ENCODE measurements around the gene CTNNBL1.

DNA sequence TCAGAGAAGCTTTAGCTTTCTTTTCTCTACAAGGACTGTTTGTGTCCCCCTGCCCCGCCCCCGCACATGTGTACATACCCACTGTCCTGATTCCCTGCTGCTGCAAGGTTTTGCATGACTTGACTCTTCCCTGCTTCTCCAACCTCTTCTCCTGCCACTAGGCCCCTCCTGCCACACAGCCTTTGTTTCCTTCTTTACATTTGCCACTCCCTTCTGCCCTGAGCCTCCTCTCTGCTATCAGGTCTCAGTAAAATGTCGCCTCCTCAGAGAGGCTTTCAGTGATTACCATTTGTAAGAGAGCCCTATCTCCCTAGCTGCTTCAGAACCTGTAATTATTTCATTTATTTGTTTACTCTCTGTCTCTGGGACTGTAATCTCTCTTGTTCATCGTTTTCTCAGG lies 152.7 kb downstream of the CTNNBL1 start:
- TF ChIP-seq, protein P1, sequence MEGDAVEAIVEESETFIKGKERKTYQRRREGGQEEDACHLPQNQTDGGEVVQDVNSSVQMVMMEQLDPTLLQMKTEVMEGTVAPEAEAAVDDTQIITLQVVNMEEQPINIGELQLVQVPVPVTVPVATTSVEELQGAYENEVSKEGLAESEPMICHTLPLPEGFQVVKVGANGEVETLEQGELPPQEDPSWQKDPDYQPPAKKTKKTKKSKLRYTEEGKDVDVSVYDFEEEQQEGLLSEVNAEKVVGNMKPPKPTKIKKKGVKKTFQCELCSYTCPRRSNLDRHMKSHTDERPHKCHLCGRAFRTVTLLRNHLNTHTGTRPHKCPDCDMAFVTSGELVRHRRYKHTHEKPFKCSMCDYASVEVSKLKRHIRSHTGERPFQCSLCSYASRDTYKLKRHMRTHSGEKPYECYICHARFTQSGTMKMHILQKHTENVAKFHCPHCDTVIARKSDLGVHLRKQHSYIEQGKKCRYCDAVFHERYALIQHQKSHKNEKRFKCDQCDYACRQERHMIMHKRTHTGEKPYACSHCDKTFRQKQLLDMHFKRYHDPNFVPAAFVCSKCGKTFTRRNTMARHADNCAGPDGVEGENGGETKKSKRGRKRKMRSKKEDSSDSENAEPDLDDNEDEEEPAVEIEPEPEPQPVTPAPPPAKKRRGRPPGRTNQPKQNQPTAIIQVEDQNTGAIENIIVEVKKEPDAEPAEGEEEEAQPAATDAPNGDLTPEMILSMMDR (IDR thresholded peaks at IDR 0.05): no peak
- TF ChIP-seq ZFX (IDR thresholded peaks at IDR 0.05; ENCODE audit: borderline replicate concordance): no peak
